HepG2 (cell line): Measurements from ENCODE around the gene GRM5.

Source experiments
- AHR ChIP-seq: IDR thresholded peaks from 2 replicates; pipeline ENCODE4 v1.6.1; 2018; ENCODE audit warnings: missing genetic modification reagents, missing compliant biosample characterization
- CCAR2 ChIP-seq: fragments of 200-400 bp; formaldehyde crosslinking; optimal IDR thresholded peaks from 2 replicates; pipeline ENCODE3; 2018; ENCODE audit warnings: low read depth, mild to moderate bottlenecking, low read length, moderate library complexity
- ETS1 ChIP-seq: sonication (generic); formaldehyde crosslinking; IDR thresholded peaks from 2 replicates; pipeline ENCODE4 v1.4.0; 2020; ENCODE audit warnings: missing genetic modification reagents
- TARDBP ChIP-seq: sonication (generic); formaldehyde crosslinking; IDR thresholded peaks from 2 replicates; pipeline ENCODE4 v1.8.0; 2022; ENCODE audit warnings: mild to moderate bottlenecking, missing genetic modification reagents
- ZSCAN22 ChIP-seq: sonication (generic); formaldehyde crosslinking; IDR thresholded peaks from 2 replicates; pipeline ENCODE4 v1.4.0; 2020; ENCODE audit warnings: mild to moderate bottlenecking, missing genetic modification reagents

- no peak for TF ChIP-seq TARDBP (CRISPR knock-in tag)
- TF ChIP-seq CCAR2, result no peak
- no peak for TF ChIP-seq AHR (CRISPR knock-in tag)
- TF ChIP-seq ETS1 (CRISPR knock-in tag), result no peak
- no peak for TF ChIP-seq ZSCAN22 (CRISPR knock-in tag)
These were observed 531.6 kb downstream of the GRM5 start for GRCh38 chr11:88534185-88534584.
